ENCODE data around the gene PIGA. TPM values are rescaled to one million over a fixed set of nuclear protein-coding genes. Genes with fewer than 3 reads are reported as not detected.

The PIGA gene
- total RNA-seq, 1 experiment from 2014 or later: 12.2 TPM

DNA sequence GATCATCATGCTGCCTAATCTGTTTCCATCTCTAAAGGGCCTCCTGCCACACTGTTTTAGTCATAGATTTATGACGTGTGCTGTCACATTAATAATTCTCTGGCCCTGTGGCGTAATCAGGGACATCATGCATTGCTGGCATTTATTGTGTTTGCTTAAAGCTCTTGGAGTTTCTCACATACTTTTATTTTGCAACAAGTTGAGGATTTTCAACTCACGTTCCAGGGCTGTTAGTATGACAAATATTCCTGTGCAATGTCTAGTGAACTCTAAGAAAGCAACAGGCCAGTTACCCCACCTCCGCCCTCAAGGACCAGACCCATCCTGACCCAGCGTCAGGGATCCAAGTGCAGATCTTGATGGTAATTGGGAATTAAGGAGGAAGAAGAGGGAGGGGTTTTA lies 7.8 kb upstream of the PIGA start:
- Histone ChIP-seq H3K4me1 (replicated peaks) (no peaks in the 10 kb centered on the region), H3K9me3 (replicated peaks) (no peaks in the 10 kb centered on the region), H3K27me3 (replicated peaks) (no peaks in the 10 kb centered on the region), H3K36me3 (no peaks in the 10 kb centered on the region), H3K4me3 (no peak overlapping the region), H3K27ac (no peak overlapping the region)
- DNase-seq (ENCODE audit: low read depth in 1 of 2, low spot score in 2 of 2): no peak

DNA sequence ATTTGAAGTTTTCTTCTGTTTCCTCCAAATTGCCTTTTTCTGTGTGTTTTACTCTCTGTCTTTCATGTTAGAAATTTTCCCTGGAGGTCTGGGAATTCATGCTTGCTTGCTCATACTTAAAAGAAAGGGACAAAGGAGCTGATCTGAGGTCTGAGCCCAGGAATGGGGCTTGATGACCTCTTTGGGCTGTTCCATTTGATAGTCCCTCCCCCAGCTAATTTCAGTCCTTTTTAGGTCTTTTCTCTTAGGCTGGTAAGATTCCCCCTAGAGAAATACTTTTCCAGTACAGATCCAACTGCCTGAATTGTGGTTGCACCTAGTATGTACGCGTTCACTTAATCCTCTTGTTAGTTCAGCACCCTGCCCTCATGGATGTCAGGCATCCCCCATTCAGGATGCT lies 5.5 kb upstream of the PIGA start:
- Histone ChIP-seq H3K36me3 (no peaks in the 10 kb centered on the region), H3K4me3 (no peak overlapping the region), H3K9me3 (replicated peaks) (no peaks in the 10 kb centered on the region), H3K27ac (no peak overlapping the region), H3K4me1 (replicated peaks) (no peaks in the 10 kb centered on the region), H3K27me3 (replicated peaks) (no peaks in the 10 kb centered on the region)
- DNase-seq (ENCODE audit: low read depth in 1 of 2, low spot score in 2 of 2): no peak

DNA sequence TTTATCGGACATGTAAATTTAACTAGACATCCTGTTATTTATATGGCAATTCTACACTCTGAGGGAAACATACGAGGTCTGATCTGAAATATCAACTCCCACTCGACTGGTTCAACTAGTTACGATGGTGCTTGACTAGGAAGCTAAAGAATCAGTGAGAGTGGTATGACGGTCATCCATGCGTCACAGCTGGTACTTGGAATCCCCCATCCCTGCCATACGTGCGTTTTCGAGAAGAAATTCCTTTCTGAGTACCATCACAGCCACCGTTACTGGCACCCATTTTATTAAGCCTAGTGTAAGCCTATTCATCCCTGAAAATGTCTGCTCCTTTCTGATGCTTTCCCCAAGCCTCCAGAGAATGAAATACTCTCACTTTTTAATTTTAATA lies 695 bp upstream of the PIGA start:
- 0 out of 2 replicates have a peak, but pooled peaks cover 2% of the 10 kb centered on the region for H3K36me3 ChIP-seq
- H3K4me3 ChIP-seq: peak overlapping the region; percentile 72
- no peaks in the 10 kb centered on the region for H3K9me3 ChIP-seq (replicated peaks)
- no peaks in the 10 kb centered on the region for H3K4me1 ChIP-seq (replicated peaks)
- H3K27me3 ChIP-seq (replicated peaks): no peaks in the 10 kb centered on the region
- DNase-seq (ENCODE audit: low read depth in 1 of 2, low spot score in 2 of 2): peak in 1 of 2 experiments; percentile 38
- H3K27ac ChIP-seq: peak overlapping the region; percentile 56

DNA sequence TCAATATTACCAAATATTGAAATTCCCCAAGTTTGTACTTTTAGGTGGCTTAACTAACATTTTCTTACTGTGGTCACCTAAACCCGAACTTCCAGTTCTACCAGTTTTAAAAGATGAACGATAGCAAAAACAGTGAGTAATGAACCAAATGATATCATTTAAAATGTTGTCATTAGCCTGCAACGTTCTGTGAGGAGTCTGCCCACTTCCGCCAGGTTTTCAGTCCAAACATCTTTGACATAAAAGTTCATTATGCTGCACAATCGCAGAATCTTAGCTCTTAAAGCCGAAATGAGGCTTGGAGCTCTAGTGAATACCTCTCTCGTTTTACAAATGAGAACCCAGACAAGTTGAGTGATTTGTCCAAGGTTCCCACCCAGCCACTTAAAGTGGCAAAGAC lies 762 bp downstream of the PIGA start:
- DNase-seq (ENCODE audit: low read depth in 1 of 2, low spot score in 2 of 2): peak in 1 of 2 experiments; percentile 10
- no peaks in the 10 kb centered on the region for H3K27me3 ChIP-seq (replicated peaks)
- peak overlapping the region; percentile 72 for H3K4me3 ChIP-seq
- peak overlapping the region; percentile 83 for H3K27ac ChIP-seq
- H3K4me1 ChIP-seq (replicated peaks): no peaks in the 10 kb centered on the region
- H3K36me3 ChIP-seq: 0 out of 2 replicates have a peak, but pooled peaks cover 2% of the 10 kb centered on the region
- no peaks in the 10 kb centered on the region for H3K9me3 ChIP-seq (replicated peaks)

DNA sequence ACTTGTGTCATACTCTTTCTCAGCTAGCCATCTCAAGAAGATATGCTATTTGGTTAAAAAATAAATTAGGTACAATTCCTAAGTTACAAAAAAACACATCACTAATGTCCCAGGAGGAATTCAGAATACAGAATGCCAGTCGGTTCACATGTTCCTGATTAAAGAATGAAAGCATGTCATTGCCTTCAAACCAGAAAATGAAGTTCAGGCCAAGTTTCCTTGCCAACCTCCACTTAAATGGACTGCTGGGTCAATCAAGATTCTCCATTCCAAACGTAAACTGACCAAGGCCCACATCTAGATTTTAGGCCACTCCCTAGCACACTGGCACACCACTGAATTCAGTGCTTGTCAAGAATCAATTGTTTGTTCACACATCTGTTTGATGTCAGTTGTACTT lies 6.5 kb downstream of the PIGA start:
- DNase-seq (ENCODE audit: low read depth in 1 of 2, low spot score in 2 of 2): no peak
- Histone ChIP-seq H3K4me3 (no peak overlapping the region), H3K4me1 (replicated peaks) (no peaks in the 10 kb centered on the region), H3K27me3 (replicated peaks) (no peaks in the 10 kb centered on the region), H3K27ac (no peak overlapping the region), H3K36me3 (peaks cover 5% of the 10 kb centered on the region), H3K9me3 (replicated peaks) (no peaks in the 10 kb centered on the region)

DNA sequence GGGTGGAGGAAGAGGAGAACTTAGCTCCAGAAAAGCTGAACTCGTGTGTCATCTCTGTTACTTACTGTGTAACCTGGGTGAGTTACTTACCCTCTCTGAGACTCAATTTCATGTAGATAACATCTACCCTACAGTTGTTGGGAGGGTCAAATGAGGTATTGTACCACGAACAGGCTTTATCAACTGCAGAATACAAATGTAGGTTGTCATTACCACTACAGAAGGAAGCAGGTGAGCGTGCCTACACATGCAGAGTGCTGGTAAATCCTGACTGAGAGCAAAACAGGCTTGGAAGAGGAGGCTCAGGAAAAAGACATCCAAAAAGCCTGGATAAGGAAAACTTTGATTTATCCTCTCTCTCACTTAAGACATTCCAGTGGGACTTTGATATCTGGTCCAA lies 7.2 kb downstream of the PIGA start:
- H3K27me3 ChIP-seq (replicated peaks): no peaks in the 10 kb centered on the region
- DNase-seq (ENCODE audit: low read depth in 1 of 2, low spot score in 2 of 2): no peak
- no peaks in the 10 kb centered on the region for H3K9me3 ChIP-seq (replicated peaks)
- H3K4me1 ChIP-seq (replicated peaks): no peaks in the 10 kb centered on the region
- H3K4me3 ChIP-seq: no peak overlapping the region
- H3K27ac ChIP-seq: no peak overlapping the region
- H3K36me3 ChIP-seq: peaks cover 8% of the 10 kb centered on the region

DNA sequence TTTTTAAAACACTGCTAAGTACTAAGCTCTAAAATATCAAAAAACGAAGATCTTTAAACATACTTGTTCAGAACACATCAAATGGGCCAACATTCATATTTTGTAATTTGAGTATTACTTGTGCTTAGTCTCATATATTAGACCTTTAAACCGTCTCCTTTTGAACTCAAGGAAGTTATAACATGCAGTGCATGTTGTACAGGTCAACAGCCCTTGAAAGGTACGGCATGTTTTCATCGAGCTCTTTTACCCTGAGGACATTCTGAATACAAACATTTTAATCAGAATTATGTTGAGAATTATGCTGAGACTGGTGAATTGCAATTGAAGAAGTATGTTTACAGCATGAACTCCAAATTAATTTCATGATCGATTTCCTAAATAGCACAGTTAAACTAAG lies 12.9 kb downstream of the PIGA start:
- DNase-seq (ENCODE audit: low read depth in 1 of 2, low spot score in 2 of 2): no peak

DNA sequence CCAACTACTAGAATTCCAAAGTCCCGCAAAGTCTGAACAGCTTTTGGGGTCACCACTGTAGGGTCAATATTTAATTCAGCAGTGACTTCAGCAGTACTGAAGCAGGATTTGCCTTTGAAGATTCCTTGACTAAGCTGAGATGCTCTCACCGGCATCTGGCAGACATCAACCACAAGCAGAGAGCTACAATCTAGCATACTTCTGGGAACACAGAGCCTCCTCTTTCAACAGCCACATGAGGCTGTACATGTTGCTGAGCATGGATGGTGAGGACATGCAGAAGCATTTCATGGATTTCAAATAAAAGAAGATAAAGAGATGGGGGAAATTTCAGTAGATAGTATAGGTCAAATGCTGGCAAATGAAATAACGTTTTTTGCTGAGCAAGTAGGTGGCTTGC lies 13.3 kb downstream of the PIGA start:
- Histone ChIP-seq H3K36me3 (peaks cover 8% of the 10 kb centered on the region), H3K27ac (no peak overlapping the region), H3K9me3 (replicated peaks) (no peaks in the 10 kb centered on the region), H3K4me3 (no peak overlapping the region), H3K4me1 (replicated peaks) (no peaks in the 10 kb centered on the region), H3K27me3 (replicated peaks) (no peaks in the 10 kb centered on the region)
- DNase-seq (ENCODE audit: low read depth in 1 of 2, low spot score in 2 of 2): no peak

More for the DNA sequence above, 12.9 kb downstream of the PIGA start:
- Histone ChIP-seq H3K9me3 (replicated peaks) (no peaks in the 10 kb centered on the region), H3K4me3 (no peak overlapping the region), H3K27me3 (replicated peaks) (no peaks in the 10 kb centered on the region), H3K36me3 (peaks cover 8% of the 10 kb centered on the region), H3K4me1 (replicated peaks) (no peaks in the 10 kb centered on the region), H3K27ac (no peak overlapping the region)

DNA sequence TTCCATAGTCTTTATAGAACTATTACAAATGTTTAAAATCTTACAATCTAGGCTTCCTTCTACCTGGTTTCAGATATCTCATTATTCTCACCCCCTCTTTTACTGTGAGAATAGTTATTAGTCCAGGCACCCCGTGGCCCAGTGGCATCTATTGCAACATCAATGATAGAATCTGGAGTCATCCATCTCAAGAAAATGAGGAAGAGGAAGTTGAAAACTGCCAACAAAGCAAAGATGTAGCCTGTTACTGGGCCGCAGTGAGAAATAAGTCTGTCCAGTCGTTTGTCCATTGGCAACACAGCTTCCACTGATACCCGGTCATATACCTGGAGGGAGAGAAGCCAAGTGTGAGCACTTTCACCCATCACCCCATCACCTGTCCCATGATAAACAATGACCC lies 13.9 kb downstream of the PIGA start:
- Histone ChIP-seq H3K4me3 (no peak overlapping the region), H3K9me3 (replicated peaks) (no peaks in the 10 kb centered on the region), H3K27ac (no peak overlapping the region), H3K4me1 (replicated peaks) (no peaks in the 10 kb centered on the region), H3K36me3 (peaks cover 8% of the 10 kb centered on the region), H3K27me3 (replicated peaks) (no peaks in the 10 kb centered on the region)
- no peak for DNase-seq (ENCODE audit: low read depth in 1 of 2, low spot score in 2 of 2)

DNA sequence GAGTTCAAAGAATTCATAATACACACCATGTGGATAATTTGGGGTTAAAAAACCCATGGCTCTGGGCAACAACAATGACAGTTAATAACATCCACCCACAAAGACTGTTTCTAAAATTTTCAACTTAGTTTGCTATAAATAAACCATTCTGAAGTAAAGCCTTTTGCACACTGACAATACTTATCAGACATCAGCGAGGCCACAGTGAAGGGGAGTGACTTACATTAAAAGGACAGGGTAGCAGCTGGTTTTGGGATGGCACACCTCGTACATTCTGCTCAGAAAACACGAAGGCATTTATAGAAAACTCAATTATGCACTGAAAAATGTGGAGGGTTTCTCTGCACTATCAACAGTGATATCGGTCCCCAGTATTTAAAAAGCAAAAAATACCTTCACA lies 15.0 kb downstream of the PIGA start:
- Histone ChIP-seq H3K9me3 (replicated peaks) (no peaks in the 10 kb centered on the region), H3K4me1 (replicated peaks) (no peaks in the 10 kb centered on the region), H3K27me3 (replicated peaks) (no peaks in the 10 kb centered on the region), H3K4me3 (no peak overlapping the region), H3K36me3 (peaks cover 8% of the 10 kb centered on the region), H3K27ac (no peak overlapping the region)
- no peak for DNase-seq (ENCODE audit: low read depth in 1 of 2, low spot score in 2 of 2)

DNA sequence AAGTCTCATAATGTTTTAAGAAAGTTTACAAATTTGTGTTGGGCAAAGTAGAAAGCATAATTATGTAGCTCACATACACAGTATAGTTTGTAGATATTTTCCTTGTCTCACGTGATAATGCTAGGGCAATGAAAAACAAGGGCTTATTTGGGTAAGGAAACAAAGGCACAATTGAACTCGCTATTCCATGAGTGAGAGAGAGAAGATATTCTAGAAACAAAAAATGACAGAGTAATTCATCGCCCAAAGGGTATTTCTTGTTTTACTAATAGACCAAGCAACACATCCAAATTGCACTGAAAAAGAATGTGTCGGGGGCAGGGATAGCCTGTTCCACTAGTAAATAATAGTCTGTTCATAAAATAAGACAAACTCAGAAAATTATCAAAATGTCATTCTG lies 16.2 kb downstream of the PIGA start:
- Histone ChIP-seq H3K4me1 (replicated peaks) (no peaks in the 10 kb centered on the region), H3K9me3 (replicated peaks) (no peaks in the 10 kb centered on the region), H3K36me3 (peaks cover 5% of the 10 kb centered on the region), H3K4me3 (no peak overlapping the region), H3K27ac (no peak overlapping the region), H3K27me3 (replicated peaks) (no peaks in the 10 kb centered on the region)
- no peak for DNase-seq (ENCODE audit: low read depth in 1 of 2, low spot score in 2 of 2)

DNA sequence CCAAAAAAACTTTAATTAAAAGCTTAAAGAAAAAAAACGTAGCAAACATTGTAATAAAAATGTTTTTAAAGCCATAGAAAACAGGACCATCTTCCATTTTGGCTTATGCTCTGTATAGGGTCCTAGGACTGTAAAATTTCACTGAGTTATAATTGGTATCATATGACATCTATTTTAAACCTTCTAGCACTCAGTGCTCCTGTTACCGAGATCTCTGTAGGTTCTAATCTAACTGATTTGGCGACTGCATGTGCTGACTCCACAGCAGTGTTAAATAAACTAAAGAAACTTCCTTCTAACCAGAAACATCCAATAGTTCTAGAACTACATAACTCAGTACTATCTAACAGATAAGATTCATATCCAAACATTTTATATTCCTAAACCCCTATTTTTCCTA lies 19.8 kb downstream of the PIGA start, which contains the start of gene ASB11:
TSS of gene ASB11 (minus strand) at position 132 of the 400 bp plus-strand sequence. CDS start at position 97, 35 bp downstream.
- H3K36me3 ChIP-seq: no peaks in the 10 kb centered on the region
- H3K27ac ChIP-seq: no peak within 1 kb of the TSS

DNA sequence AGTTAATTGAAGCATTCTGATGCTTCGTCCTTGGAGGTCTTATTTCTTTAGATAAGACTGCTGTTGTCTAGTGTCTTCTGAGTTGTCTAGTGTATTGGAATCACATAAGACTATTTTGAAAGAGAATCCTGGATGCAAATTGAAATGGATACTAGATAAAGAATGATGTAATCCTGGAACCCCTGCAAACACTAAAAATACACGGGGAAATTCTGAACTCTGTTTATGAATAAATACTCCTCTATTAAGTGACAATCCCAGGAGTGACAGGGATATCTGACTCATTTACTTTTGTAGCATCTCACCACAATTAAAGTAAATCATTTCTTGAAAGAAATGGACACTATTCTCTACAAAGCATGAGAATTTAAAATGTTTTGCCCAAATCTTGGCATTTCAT lies 20.9 kb downstream of the PIGA start:
- no peaks in the 10 kb centered on the region for H3K4me1 ChIP-seq (replicated peaks)
- H3K27ac ChIP-seq: no peak overlapping the region
- H3K9me3 ChIP-seq (replicated peaks): no peaks in the 10 kb centered on the region
- H3K27me3 ChIP-seq (replicated peaks): no peaks in the 10 kb centered on the region
- no peak for DNase-seq (ENCODE audit: low read depth in 1 of 2, low spot score in 2 of 2)
- no peak overlapping the region for H3K4me3 ChIP-seq
- H3K36me3 ChIP-seq: no peaks in the 10 kb centered on the region

More for the DNA sequence above, 19.8 kb downstream of the PIGA start, which contains the start of gene ASB11:
- Histone ChIP-seq H3K4me3 (no peak within 1 kb of the TSS), H3K4me1 (replicated peaks) (no peaks in the 10 kb centered on the region), H3K27me3 (replicated peaks) (no peaks in the 10 kb centered on the region), H3K9me3 (replicated peaks) (no peaks in the 10 kb centered on the region)
- no peak for DNase-seq (ENCODE audit: low read depth in 1 of 2, low spot score in 2 of 2)

DNA sequence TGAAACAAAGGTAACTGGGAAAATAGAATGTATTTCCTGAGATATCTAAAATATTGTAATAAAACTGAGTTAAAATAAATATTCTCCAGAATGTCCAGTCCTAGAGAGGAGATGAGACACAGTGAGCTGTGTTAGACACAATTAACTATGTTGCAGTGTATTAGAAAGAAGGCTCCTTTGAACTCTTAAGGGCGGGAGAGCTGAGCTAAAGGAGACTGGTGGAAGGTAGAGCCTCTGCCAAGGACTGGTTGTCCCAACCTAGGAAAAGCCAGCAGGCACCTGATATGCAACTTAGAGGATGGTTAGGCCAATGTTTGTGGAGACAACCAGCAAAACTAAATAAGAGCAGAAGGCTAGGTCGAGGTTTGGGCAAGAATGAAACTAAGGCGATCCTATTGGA lies 24.2 kb downstream of the PIGA start:
- H3K4me3 ChIP-seq: no peak overlapping the region
- DNase-seq (ENCODE audit: low read depth in 1 of 2, low spot score in 2 of 2): no peak

DNA sequence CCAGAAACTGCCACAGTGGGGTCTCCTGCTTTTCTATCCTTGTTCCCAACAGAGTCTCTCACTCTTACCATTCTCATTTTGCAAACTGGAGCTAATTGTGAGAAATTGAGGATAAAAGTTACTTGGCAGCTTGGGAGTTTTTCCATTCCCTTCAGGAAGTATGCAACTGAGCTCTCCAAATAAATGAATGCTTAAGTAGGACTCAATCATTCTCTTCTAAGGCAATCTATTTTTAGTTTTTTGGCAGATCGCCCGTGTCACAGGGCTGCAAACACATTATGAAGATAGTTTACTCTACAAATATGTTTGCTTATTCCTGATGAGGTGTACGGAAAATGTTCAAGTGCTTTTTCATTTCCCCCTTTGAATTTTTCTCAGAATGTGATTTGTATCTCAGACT lies 25.2 kb downstream of the PIGA start:
- H3K9me3 ChIP-seq (replicated peaks): no peaks in the 10 kb centered on the region
- H3K27ac ChIP-seq: no peak overlapping the region
- H3K4me3 ChIP-seq: no peak overlapping the region
- H3K36me3 ChIP-seq: no peaks in the 10 kb centered on the region
- H3K4me1 ChIP-seq (replicated peaks): no peaks in the 10 kb centered on the region
- H3K27me3 ChIP-seq (replicated peaks): no peaks in the 10 kb centered on the region
- no peak for DNase-seq (ENCODE audit: low read depth in 1 of 2, low spot score in 2 of 2)

More for the DNA sequence above, 24.2 kb downstream of the PIGA start:
- Histone ChIP-seq H3K27me3 (replicated peaks) (no peaks in the 10 kb centered on the region), H3K36me3 (no peaks in the 10 kb centered on the region), H3K27ac (no peak overlapping the region), H3K4me1 (replicated peaks) (no peaks in the 10 kb centered on the region), H3K9me3 (replicated peaks) (no peaks in the 10 kb centered on the region)

Measured in SJSA1 (cell line).